Measurements from ENCODE around the gene PLCD3. TPM values are rescaled to one million over a fixed set of nuclear protein-coding genes. Genes with fewer than 3 reads are reported as not detected.
A peak's percentile ranks its signal among the peaks of the same experiment; 100 is the strongest.

PLCD3 gene
- total and polyA plus RNA-seq, 2 of the 13 experiments (the other 11 are each of a cell fraction or from before 2014, with no cell fraction given) = 11.3 to 39.1 TPM

- TF ChIP-seq DPF2 (CRISPR knock-in tag; IDR thresholded peaks at IDR 0.05; ENCODE audit: borderline replicate concordance, low read depth) = peak; percentile 63; the same call in 1 of the 2 replicates
- TF ChIP-seq ZNF280D (CRISPR knock-in tag; IDR thresholded peaks at IDR 0.05) = peak; percentile 59; the same call in 1 of the 2 replicates
- TF ChIP-seq ZNF138 (CRISPR knock-in tag; IDR thresholded peaks at IDR 0.05; ENCODE audit: low read depth) = peak; percentile 84
- TF ChIP-seq ZNF557 (CRISPR knock-in tag; IDR thresholded peaks at IDR 0.05) = peak; percentile 84; the same call in 1 of the 2 replicates
- TF ChIP-seq PAXIP1 (CRISPR knock-in tag; conservative IDR thresholded peaks at IDR 0.05) = peak; percentile 42; the same call in 1 of the 2 replicates
- peak; percentile 56; the same call in 1 of the 2 replicates for TF ChIP-seq TGIF2 (CRISPR knock-in tag; IDR thresholded peaks at IDR 0.05)
- TF ChIP-seq NR2F2 (IDR thresholded peaks at IDR 0.05; ENCODE audit: borderline replicate concordance, low read depth) = 0 out of 2 replicates have a peak, but pooled peaks have one; percentile 42
- 0 out of 2 replicates have a peak, but pooled peaks have one; percentile 27 for TF ChIP-seq ZSCAN21 (CRISPR knock-in tag; IDR thresholded peaks at IDR 0.05; ENCODE audit: borderline replicate concordance)
- TF ChIP-seq ZNF230 (CRISPR knock-in tag; IDR thresholded peaks at IDR 0.05) = peak; percentile 88; the same call in 1 of the 2 replicates
- TF ChIP-seq MED13 (CRISPR knock-in tag; IDR thresholded peaks at IDR 0.05) = peak; percentile 70; the same call in 1 of the 2 replicates
- TF ChIP-seq ZNF678 (CRISPR knock-in tag; IDR thresholded peaks at IDR 0.05) = peak; percentile 96
- peak; percentile 88; the same call in 1 of the 2 replicates for TF ChIP-seq ZNF530 (CRISPR knock-in tag; IDR thresholded peaks at IDR 0.05; ENCODE audit: low read depth)
- 0 out of 2 replicates have a peak, but pooled peaks have one; percentile 73 for TF ChIP-seq SMAD1 (CRISPR knock-in tag; IDR thresholded peaks at IDR 0.05; ENCODE audit: borderline replicate concordance, low read depth)
- 0 out of 2 replicates have a peak, but pooled peaks have one; percentile 12 for TF ChIP-seq ZSCAN30 (CRISPR knock-in tag; IDR thresholded peaks at IDR 0.05)
- no peak for TF ChIP-seq ZKSCAN1 (IDR thresholded peaks at IDR 0.05; ENCODE audit: low read length)
- no peak for TF ChIP-seq KLF15 (CRISPR knock-in tag; IDR thresholded peaks at IDR 0.05; ENCODE audit: borderline replicate concordance)
- TF ChIP-seq KDM5A (IDR thresholded peaks at IDR 0.05; ENCODE audit: borderline replicate concordance, low read length) = peak; percentile 65; the same call in 1 of the 2 replicates
- peak; percentile 85; the same call in 1 of the 2 replicates for TF ChIP-seq NCOA1 (CRISPR knock-in tag; IDR thresholded peaks at IDR 0.05)
- peak; percentile 92 for TF ChIP-seq HIVEP1 (CRISPR knock-in tag; IDR thresholded peaks at IDR 0.05)
Observed at GRCh38 chr17:45160447-45161287, 28.4 kb upstream of the PLCD3 start (continued).
